Type B pancreatic cell (in vitro differentiated cells): ENCODE results near the gene MAGEF1. TPM values are rescaled to one million over a fixed set of nuclear protein-coding genes. Genes with fewer than 3 reads are reported as not detected.

Experiments used
- DNase-seq: peaks from one replicate; pipeline ENCODE4 v3.0.0; 2021; ENCODE audit warnings: mixed read lengths; ENCODE audit not compliant: unreplicated experiment; ENCODE audit errors: extremely low spot score
- H3K27ac Mint-ChIP-seq: 2 replicates; pipeline ENCODE4 v1.8.0; 2021; ENCODE audit warnings: mild to moderate bottlenecking, mixed read lengths
- H3K27me3 Mint-ChIP-seq: 2 replicates; pipeline ENCODE4 v1.8.0; 2021; ENCODE audit warnings: mixed read lengths
- H3K36me3 Mint-ChIP-seq: 2 replicates; pipeline ENCODE4 v1.8.0; 2021; ENCODE audit warnings: mixed read lengths
- H3K4me1 Mint-ChIP-seq: one replicate; pipeline ENCODE4 v1.8.0; 2021; ENCODE audit warnings: mixed read lengths; ENCODE audit not compliant: unreplicated experiment
- H3K4me3 Mint-ChIP-seq: 2 replicates; pipeline ENCODE4 v1.8.0; 2021; ENCODE audit warnings: mild to moderate bottlenecking, mixed read lengths
- H3K9me3 Mint-ChIP-seq: 2 replicates; pipeline ENCODE4 v1.8.0; 2021; ENCODE audit warnings: mixed read lengths
- CTCF ChIP-seq: fragments of 200-600 bp; sonication (generic); conservative IDR thresholded peaks from 2 replicates; pipeline ENCODE4 v1.5.0; 2021; ENCODE audit warnings: antibody characterized with exemption, mild to moderate bottlenecking
- total RNA-seq: library from RNA; stranded (reverse); gene quantifications from 2 replicates; pipeline ENCODE4 v1.2.1, GENCODE V29; 2021; ENCODE audit warnings: low replicate concordance

The MAGEF1 gene
- total RNA-seq, 1 donor from 2014 or later: 69.2 TPM

- DNase-seq: no peak
- H3K9me3 Mint-ChIP-seq: no peaks in the 10 kb centered on the region
- H3K27ac Mint-ChIP-seq: no peak overlapping the region
- H3K27me3 Mint-ChIP-seq: no peaks in the 10 kb centered on the region
- peaks cover 46% of the 10 kb centered on the region for H3K4me1 Mint-ChIP-seq
- TF ChIP-seq CTCF: no peak
- no peaks in the 10 kb centered on the region for H3K36me3 Mint-ChIP-seq
- H3K4me3 Mint-ChIP-seq: no peak overlapping the region
Measured at GRCh38 chr3:184728010-184728527, 16.2 kb upstream of the MAGEF1 start.

- Mint-ChIP-seq H3K27ac (peak overlapping the region; percentile 80), H3K4me1 (peaks cover 40% of the 10 kb centered on the region), H3K36me3 (no peaks in the 10 kb centered on the region), H3K27me3 (no peaks in the 10 kb centered on the region), H3K9me3 (no peaks in the 10 kb centered on the region), H3K4me3 (peak overlapping the region; percentile 80)
- TF ChIP-seq CTCF: peak; percentile 91
- no peak for DNase-seq
Measured at GRCh38 chr3:184727357-184728009, 15.6 kb upstream of the MAGEF1 start.

GRCh38 chr3:184726497-184726896 is 14.6 kb upstream of the MAGEF1 start:
- Mint-ChIP-seq H3K27ac (peak overlapping the region; percentile 10), H3K27me3 (no peaks in the 10 kb centered on the region)

GRCh38 chr3:184725176-184725719 is 13.4 kb upstream of the MAGEF1 start:
- Mint-ChIP-seq H3K4me3 (no peak overlapping the region), H3K27ac (no peak overlapping the region), H3K36me3 (no peaks in the 10 kb centered on the region), H3K4me1 (peaks cover 26% of the 10 kb centered on the region), H3K9me3 (no peaks in the 10 kb centered on the region), H3K27me3 (no peaks in the 10 kb centered on the region)
- TF ChIP-seq CTCF: no peak
- DNase-seq: peak; percentile 56

More at GRCh38 chr3:184726497-184726896, 14.6 kb upstream of the MAGEF1 start:
- no peak for TF ChIP-seq CTCF
- DNase-seq: peak; percentile 45
- Mint-ChIP-seq H3K4me3 (no peak overlapping the region), H3K4me1 (peaks cover 36% of the 10 kb centered on the region), H3K9me3 (no peaks in the 10 kb centered on the region), H3K36me3 (no peaks in the 10 kb centered on the region)

GRCh38 chr3:184724699-184725098 is 12.8 kb upstream of the MAGEF1 start:
- H3K36me3 Mint-ChIP-seq: no peaks in the 10 kb centered on the region
- peak; percentile 36 for DNase-seq

More at GRCh38 chr3:184724699-184725098, 12.8 kb upstream of the MAGEF1 start:
- H3K27me3 Mint-ChIP-seq: no peaks in the 10 kb centered on the region
- H3K27ac Mint-ChIP-seq: no peak overlapping the region
- no peak for TF ChIP-seq CTCF
- no peak overlapping the region for H3K4me3 Mint-ChIP-seq
- no peaks in the 10 kb centered on the region for H3K9me3 Mint-ChIP-seq
- peaks cover 24% of the 10 kb centered on the region for H3K4me1 Mint-ChIP-seq
